CD4-positive, alpha-beta T cell treated with Interleukin-17A for 1 hour (primary cell): ENCODE results near the gene PAX3.

Source experiments
- DNase-seq: peaks from one replicate; pipeline ENCODE4 v3.0.0-alpha.2; 2020

Gene PAX3

DNA sequence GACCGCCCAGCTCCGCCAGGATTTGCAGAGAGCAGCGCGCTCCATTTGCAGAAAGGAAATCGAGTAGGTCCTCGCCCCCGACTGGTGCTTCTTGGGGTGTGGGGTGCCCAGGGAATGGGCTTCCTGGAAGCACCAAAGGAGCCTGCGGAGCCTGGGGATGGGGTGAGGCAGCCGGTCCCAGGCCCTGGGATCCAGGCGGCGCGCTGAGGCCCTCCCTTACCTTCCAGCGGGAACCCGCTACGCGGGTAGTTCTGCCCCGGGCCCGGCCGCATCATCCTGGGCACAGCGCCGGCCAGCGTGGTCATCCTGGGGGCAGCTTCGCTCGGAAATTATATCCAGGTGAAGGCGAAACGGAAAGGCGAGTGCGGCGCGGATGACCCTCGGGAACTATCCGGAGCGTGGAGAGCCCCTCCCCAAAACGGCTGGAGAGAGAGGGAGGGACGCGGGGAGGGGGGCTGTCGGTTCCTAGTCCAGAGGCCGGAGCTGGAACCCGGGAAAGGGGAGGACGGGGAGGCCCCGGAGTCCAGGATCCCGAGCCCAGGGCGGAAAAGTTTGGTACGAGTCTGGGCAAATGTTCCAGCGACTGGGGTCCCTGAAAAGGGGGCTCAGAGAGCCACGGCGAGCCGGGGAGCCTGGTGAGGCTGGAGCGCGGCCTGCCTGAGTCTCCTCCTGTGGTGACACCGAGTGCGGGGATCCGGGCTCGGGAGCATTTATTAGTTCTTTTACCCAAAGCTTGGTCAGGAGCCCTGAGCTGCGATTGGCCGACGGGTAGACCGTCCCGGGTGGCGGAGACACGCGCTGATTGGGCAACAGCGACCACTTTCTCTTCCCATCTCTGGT, at the start of gene PAX3:
TSS of gene PAX3 (minus strand) at position 688 of the 840 bp plus-strand sequence. CDS start at position 305, 383 bp downstream.
- no peak for DNase-seq

DNA sequence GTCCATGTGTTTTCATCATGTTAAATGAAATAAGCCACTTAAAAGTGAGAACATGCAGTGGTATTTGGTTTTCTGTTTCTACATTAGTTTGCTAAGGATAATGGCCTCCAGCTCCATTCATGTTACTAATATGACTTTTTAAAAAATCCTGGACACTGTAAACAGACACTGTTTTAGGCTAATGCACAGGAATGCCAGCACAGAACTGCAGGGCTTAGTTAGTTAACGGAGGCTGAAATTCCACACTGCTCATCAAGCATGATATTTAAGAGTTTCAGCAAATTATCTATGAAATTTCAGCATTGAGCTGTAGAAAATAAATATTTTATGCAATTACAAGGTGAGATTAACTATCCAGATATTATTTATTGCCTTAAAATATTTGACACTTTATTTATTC, 42.5 kb upstream of the PAX3 start:
- DNase-seq: no peak

DNA sequence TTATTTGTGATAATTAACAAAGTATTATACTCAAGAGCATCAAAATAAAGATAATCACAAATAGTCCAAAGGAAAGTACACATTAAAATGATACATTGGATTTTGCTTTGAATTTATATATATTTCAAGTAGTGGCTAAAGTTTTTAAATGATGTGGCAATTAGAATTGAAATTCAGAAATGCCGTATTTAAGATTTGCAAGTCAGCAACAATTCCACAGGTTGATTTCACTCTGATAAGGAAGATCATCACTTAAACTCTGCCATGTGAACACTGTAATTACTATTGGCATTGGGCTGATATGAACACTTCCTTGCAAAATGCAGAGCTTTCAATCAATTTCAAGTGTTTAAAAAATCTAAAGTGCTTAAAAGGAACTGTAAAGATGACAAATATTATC, 39.6 kb upstream of the PAX3 start:
- DNase-seq: no peak

GRCh38 chr2:222336931-222337330, 38.1 kb upstream of the PAX3 start:
- DNase-seq: no peak

- DNase-seq: no peak
Measured at GRCh38 chr2:222336442-222336841, 37.6 kb upstream of the PAX3 start.

DNA sequence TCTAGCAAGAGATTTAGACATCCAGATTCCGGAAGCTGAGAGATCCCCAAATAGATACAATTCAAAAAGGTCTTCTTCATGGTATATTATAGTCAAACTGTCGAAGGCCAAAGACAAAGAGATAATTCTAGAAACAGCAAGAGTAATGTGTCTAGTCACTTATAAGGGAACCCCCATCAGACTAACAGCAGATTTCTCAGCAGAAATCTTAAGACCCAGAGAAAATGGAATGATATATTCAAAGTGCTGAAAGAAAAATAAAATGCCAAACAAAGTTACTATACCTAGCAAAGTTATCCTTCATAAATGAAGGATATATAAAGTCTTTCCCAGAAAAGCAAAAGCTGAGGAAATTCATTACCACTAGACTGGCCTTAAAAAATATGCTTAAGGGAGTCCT, 36.1 kb upstream of the PAX3 start:
- no peak for DNase-seq

DNA sequence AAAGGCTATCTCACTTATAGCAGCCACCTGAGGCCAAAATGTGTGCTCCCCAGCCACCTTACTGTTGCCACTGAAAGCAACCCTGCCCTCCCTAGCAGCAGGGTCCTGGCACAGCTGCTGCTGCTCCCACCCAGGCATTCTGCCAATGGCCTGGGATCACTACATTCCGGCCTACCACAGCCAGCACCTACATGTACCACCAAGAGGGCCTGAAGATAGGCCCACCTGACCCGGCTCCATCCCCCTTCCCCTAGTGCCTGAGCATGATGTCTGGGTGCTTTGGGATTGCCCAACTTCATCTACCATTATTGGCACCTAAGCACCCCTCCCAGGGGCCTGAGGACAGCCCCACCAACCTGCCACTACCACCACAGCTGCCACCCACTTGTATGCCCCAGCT, 34.6 kb upstream of the PAX3 start:
- no peak for DNase-seq

- no peak for DNase-seq
Measured at GRCh38 chr2:222332116-222332515, 33.3 kb upstream of the PAX3 start.

DNA sequence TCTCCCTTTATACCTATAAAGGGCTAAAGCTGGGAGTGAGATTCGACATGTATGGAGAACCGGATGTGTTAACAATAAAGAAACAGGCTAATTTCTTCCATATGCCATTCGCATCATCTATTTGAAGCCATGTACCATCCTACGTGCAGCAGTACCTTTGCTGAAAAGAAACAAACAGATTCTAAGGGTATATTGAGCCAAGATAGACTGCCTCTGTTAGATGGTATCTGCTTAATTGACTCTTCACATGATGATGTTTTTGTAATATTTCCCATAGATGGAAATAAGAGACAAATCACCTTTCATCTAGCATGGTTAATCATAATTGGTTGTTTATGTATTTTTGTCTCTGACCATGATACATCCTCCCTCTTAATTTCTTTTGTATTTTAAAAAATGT, 32.1 kb upstream of the PAX3 start:
- DNase-seq: no peak

DNA sequence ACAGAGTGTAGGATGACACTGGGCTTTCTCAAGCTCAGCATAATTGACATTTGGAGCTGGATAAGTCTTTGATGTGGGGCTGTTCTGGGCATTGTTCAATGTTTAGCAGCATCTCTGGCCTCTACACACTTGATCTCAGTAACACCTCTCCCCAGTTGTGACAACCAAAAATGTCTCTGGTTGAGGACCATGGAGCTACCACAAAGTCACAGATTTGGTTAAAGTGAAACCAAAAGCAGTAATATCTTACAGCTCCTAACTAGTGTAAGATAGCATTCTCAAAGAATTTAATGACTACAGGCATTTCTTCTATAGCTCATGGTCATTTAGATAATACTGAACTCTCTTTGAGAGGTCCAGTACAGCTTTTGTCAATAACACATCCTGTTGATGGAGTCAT, 23.4 kb upstream of the PAX3 start:
- no peak for DNase-seq

- no peak for DNase-seq
Measured at GRCh38 chr2:222320436-222321395, 21.9 kb upstream of the PAX3 start.

- peak; percentile 13 for DNase-seq
Measured at GRCh38 chr2:222319586-222320435, 21.0 kb upstream of the PAX3 start.

- peak; percentile 39 for DNase-seq
Measured at GRCh38 chr2:222318712-222319585, 20.2 kb upstream of the PAX3 start.

DNA sequence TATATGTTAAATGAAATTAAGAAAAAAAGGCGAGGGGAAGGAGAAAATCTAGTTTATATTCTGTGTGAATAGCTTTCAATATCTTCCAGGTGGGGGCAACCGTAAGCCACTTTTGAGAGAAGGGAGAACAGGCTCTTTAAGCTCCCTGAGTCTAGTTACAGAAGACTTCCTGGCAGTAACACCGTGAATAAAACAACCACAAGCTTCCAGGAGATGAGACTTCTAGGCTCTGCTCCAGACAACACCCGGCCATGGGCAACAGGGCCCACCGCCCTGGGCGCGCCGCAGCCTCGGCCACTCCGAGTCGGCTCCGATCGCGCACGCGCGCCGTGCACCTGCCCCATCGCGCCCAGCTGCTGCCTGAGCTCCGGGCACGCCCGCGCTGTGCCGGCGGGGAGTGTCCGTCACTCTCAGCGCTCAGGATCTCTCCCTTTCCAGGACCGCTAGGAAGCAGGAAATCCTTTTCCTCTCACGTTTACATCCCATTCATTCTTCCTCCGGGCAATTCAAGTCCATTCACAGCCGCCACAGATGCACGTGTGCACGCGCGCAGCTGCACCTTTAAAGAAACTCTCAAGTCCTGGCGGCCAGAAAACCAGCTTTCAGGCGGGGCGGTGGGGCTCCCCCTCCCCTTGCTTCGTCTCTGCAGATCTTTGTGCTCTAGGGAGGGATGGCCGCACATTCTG, 19.4 kb upstream of the PAX3 start:
- DNase-seq: peak; percentile 57

DNA sequence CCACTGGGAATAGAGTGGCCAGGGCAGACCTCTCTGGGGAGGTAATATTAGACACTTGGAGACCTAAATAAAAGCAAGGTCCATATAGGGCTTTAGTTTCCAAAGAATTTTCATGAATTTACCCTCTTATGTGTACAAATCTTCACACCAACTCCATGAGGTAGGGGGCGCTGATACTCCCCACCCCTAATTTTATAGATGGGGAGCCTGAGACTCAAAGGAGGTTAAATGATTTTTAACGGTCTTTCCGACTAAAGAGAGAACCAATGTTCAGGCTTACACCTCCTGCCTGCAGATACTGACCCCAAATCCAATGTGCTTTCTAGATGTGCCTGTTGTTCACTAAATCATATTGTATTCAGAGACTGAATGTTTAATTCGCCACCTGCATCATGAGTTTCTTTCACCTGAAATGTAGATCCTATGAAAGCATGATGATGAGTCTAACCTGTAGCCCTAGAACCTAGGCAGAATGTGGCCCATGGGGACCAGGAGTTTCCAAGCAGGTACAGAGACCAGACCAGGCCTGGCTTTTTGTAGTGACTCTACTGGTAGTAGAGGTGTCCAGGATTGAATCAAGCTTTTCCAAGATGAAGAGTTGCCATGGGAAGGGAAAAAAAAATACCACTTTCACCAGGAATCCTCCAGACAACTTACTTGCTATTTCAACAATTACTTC, 16.8 kb upstream of the PAX3 start:
- no peak for DNase-seq

DNA sequence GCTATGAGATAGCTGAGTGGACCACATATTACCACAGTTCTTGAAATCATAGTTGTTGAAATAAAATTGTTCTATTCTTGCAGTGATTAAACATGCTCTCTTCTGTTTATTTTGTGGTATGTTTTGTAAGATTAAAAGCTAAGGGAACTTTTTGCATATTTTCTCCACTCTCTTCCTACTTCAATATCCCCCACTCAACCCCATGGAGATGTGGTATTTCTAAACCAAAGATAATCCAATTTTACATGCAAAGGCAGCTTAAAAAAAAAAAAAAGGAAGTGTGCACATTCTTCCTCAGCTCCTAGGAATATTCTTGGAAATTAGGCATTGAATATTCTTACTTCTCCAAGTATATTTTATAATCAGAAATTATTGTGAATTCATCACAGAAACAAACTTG, 15.0 kb upstream of the PAX3 start:
- DNase-seq: no peak

- DNase-seq: no peak
Measured at GRCh38 chr2:222311978-222312738, 13.4 kb upstream of the PAX3 start.

DNA sequence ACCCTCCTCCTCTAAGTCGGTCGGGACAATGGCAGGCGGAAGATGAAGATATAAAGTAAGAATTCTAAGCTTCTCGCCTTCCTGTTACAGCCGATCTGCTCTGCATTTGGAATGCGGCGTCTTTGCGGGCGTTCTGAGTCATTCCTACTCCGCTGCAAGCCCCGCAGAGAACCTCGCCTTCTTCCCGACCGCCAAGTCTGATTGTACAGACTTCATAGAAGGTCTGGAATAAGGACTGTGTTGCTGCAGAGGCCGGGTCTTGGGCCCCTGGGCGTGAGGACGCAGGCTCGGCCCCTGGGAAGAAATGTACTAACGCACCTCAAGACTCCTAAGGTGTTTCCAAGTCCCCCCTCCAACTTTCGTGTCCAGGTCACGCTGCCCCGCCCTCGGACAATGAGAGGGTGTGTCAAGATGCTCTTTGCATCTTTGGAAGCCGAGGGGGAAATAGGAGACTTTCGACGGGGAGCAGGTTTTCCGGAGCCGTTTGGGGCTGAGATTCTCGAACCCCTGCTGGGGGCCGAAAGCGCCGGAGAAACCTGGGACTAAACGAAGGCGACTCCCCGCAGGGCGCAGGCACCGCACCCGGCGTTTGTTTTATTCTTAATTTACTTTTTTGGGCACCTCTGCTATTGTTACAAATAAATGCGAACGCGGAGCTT, 12.7 kb upstream of the PAX3 start:
- DNase-seq: no peak

GRCh38 chr2:222310747-222311318, 12.0 kb upstream of the PAX3 start:
- no peak for DNase-seq
